Suprapubic skin (tissue), 4 donors: ENCODE data around the gene TMTC1. TPM values are rescaled to one million over a fixed set of nuclear protein-coding genes. Genes with fewer than 3 reads are reported as not detected.
A peak's percentile ranks its signal among the peaks of the same experiment; 100 is the strongest.

Experiments used
- DNase-seq, 2 donors: peaks; one replicate each; pipeline ENCODE4 v3.0.0-alpha.2; 2019; ENCODE audit warnings: low spot score in 2 of 2
- H3K27ac ChIP-seq: fragments of 200-600 bp; sonication (generic); one replicate; pipeline ENCODE4 v1.5.1; 2019
- H3K27me3 ChIP-seq: fragments of 200-600 bp; sonication (generic); one replicate; pipeline ENCODE4 v1.5.1; 2019
- H3K36me3 ChIP-seq: fragments of 200-600 bp; sonication (generic); one replicate; pipeline ENCODE4 v1.5.1; 2019
- H3K4me1 ChIP-seq: fragments of 200-600 bp; sonication (generic); one replicate; pipeline ENCODE4 v1.5.1; 2019
- H3K4me3 ChIP-seq: fragments of 200-600 bp; sonication (generic); one replicate; pipeline ENCODE4 v1.5.1; 2019; ENCODE audit warnings: mild to moderate bottlenecking
- H3K9me3 ChIP-seq: fragments of 200-600 bp; sonication (generic); one replicate; pipeline ENCODE4 v1.5.1; 2019
- EP300 ChIP-seq: sonication (generic); formaldehyde crosslinking; IDR thresholded peaks from one replicate; pipeline ENCODE4 v1.6.1; 2017; ENCODE audit warnings: antibody characterized with exemption
- POLR2A ChIP-seq, 2 donors: fragments of 450-650 bp; IDR thresholded peaks; one replicate each; pipeline ENCODE4 v1.6.1; 2017; ENCODE audit warnings: antibody characterized with exemption in 2 of 2, mild to moderate bottlenecking in 2 of 2, moderate library complexity in 2 of 2
- POLR2AphosphoS5 ChIP-seq, 3 donors: sonication (generic); formaldehyde crosslinking; IDR thresholded peaks; one replicate each; pipeline ENCODE4 v1.6.1; 2017; ENCODE audit warnings: antibody characterized with exemption in 3 of 3
- WGBS: methylation state at CpG from one replicate; pipeline ENCODE4 v1.1.5; 2018; 5-methylcytosine and 5-hydroxymethylcytosine counted together
- total RNA-seq, 4 donors: library from RNA; depleted of rRNA; stranded (reverse); fragments of >200 nt; gene quantifications; one replicate each; pipeline ENCODE4 v1.1.0, GENCODE V29; 2016
- TF ChIP-seq, protein P1 (sequence below), 2 donors: fragments of 200-600 bp in 1 of 2; fragments of 450-650 bp in 1 of 2; sonication (generic) in 1 of 2; IDR thresholded peaks; one replicate each; pipeline ENCODE4 v1.5.1; 2016 to 2019; ENCODE audit warnings: antibody characterized with exemption in 2 of 2, mild to moderate bottlenecking in 1 of 2, moderate library complexity in 1 of 2

The TMTC1 gene
- total RNA-seq, 4 donors from 2014 or later, result 11.0 to 25.8 (median 19.5) TPM

DNA sequence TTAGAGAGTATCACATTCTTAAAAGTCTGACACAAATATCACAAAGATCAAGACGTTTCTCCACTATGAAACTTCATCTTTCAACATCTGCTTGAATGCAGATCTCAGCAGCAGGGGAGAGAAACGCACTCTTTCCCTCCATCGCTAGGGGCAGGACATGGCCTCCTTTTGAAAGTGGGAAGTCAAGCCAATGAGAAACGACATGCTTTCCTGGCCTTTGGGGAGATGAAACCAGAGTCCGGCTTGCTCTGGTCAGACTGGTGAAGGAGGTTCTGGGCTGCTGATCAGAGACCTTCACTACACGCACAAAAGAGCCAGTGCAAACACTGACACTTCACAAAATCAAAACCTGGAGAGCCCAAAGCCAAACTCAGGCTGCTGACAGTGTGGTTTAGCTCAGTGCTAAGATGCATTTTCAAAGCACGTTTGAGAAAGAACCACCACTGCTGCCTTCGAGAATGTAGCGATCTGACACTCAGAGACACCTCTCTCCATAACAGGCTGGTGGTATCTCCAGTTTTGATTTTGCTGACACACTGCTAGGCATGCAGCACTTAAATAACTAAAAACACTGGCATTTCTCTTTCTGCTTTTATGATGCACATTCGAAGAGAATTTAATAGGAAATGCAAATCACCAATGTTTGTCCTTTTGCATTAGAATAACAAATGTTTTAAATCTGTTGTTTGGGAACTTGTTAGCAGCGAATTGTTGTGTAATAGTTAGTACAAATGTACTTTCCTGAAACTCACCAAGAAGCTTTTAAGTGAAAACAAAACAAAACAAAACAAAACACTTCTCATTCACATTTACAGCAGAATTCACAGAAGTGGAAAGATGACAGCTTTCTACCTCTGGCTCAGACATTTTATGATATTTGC is 192.4 kb downstream of the TMTC1 start:
- no peak overlapping the region for H3K4me3 ChIP-seq
- H3K4me1 ChIP-seq, result no peaks in the 10 kb centered on the region
- no peaks in the 10 kb centered on the region for H3K27me3 ChIP-seq
- no peak for TF ChIP-seq EP300
- TF ChIP-seq, protein P1, sequence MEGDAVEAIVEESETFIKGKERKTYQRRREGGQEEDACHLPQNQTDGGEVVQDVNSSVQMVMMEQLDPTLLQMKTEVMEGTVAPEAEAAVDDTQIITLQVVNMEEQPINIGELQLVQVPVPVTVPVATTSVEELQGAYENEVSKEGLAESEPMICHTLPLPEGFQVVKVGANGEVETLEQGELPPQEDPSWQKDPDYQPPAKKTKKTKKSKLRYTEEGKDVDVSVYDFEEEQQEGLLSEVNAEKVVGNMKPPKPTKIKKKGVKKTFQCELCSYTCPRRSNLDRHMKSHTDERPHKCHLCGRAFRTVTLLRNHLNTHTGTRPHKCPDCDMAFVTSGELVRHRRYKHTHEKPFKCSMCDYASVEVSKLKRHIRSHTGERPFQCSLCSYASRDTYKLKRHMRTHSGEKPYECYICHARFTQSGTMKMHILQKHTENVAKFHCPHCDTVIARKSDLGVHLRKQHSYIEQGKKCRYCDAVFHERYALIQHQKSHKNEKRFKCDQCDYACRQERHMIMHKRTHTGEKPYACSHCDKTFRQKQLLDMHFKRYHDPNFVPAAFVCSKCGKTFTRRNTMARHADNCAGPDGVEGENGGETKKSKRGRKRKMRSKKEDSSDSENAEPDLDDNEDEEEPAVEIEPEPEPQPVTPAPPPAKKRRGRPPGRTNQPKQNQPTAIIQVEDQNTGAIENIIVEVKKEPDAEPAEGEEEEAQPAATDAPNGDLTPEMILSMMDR (IDR thresholded peaks at IDR 0.05), result peak in 1 of 2 donors; percentile 14
- WGBS, result 56% methylated on average over 11 of the region's 11 CpGs
- H3K9me3 ChIP-seq, result no peaks in the 10 kb centered on the region
- no peak for DNase-seq
- H3K36me3 ChIP-seq, result no peaks in the 10 kb centered on the region
- no peak overlapping the region for H3K27ac ChIP-seq

DNA sequence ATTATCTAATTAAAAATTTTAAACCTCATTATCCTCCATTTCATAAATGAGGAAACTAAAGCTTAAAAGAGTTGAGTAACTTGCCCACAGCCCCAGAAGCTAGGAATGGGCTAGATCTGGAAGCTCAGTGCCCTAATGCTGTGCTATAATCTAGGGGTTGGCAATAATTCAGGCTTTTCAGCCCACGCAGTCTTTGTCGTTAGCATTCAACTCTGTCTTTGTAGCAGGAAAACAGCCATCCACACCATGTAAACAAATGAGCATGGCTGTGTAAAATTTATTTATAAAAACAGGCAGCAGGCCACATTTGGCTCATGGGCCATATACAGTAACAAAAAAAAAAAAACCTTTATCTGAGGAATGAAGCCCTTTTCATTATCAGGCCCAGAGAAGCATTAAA is 193.9 kb downstream of the TMTC1 start:
- 64% methylated on average over 2 of the region's 2 CpGs for WGBS
- Histone ChIP-seq H3K27ac (no peak overlapping the region), H3K36me3 (no peaks in the 10 kb centered on the region), H3K27me3 (no peaks in the 10 kb centered on the region), H3K4me3 (no peak overlapping the region), H3K9me3 (no peaks in the 10 kb centered on the region), H3K4me1 (no peaks in the 10 kb centered on the region)
- TF ChIP-seq POLR2A (IDR thresholded peaks at IDR 0.05) (no peak), EP300 (no peak)
- no peak for DNase-seq

DNA sequence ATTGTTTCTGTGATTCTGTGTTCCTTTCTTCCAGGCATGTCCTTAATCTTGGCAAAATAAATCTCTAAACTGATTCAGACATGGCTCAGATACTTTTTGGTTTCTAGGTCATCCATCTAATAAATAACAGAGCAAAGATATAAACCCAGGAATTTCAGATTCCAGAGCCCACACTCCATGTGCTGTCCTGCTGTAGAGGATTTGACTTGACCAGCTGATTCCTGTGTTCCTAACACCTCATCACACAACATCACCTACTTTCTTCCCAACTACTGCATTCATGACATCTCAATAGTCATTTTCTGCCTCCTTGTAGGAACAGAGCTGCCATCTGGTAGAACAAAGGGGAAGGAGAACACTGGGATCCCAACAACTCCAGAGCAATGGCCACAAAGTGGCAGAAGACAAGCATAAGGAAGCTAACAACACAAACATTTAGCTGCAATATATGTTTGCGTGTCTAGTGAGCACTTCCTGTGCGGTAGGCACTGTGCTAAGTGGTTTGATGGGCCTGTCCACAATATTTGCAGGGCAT is 194.4 kb downstream of the TMTC1 start:
- H3K27ac ChIP-seq, result no peak overlapping the region
- no peaks in the 10 kb centered on the region for H3K9me3 ChIP-seq
- H3K4me1 ChIP-seq, result no peaks in the 10 kb centered on the region
- no peak for DNase-seq
- no peaks in the 10 kb centered on the region for H3K27me3 ChIP-seq
- WGBS, result 100% methylated on average over 2 of the region's 2 CpGs
- TF ChIP-seq POLR2AphosphoS5 (IDR thresholded peaks at IDR 0.05) (no peak), POLR2A (IDR thresholded peaks at IDR 0.05) (no peak), EP300 (no peak)
- TF ChIP-seq, protein P1 (IDR thresholded peaks at IDR 0.05), result no peak
- no peak overlapping the region for H3K4me3 ChIP-seq
- no peaks in the 10 kb centered on the region for H3K36me3 ChIP-seq

DNA sequence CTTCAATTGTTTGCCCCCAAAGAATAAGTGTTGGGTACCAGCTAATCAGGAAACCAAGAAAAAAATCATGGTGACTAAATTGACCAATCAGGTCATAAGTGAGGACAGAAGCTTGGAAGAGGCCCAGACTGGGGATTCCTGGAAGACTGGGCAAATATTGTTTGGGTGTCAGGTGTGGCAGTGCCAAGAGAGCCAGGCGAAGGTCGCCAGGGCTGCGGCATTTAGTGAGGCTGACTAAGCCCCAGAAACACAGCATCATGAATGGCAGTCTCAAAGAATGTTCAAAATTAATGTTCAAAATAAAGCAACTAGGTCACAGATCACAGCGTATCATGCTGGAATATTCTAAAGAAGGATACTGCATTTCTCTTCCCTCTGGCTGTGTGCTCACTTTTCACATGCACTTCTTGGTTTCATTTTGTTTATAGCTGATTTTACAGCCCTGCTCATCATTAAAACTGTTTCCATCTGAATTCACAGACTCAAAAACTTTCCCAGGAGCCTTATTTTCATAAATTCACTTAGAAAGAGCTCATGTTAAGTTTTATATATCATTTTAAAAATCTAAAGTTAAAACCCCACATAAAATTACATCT is 201.0 kb downstream of the TMTC1 start:
- WGBS, result 58% methylated on average over 4 of the region's 4 CpGs
- no peak for DNase-seq
- Histone ChIP-seq H3K9me3 (no peaks in the 10 kb centered on the region), H3K4me3 (no peak overlapping the region), H3K27me3 (no peaks in the 10 kb centered on the region), H3K27ac (no peak overlapping the region), H3K4me1 (peaks cover 11% of the 10 kb centered on the region), H3K36me3 (no peaks in the 10 kb centered on the region)
- TF ChIP-seq POLR2AphosphoS5 (IDR thresholded peaks at IDR 0.05) (no peak), POLR2A (IDR thresholded peaks at IDR 0.05) (no peak), EP300 (no peak)
- TF ChIP-seq, protein P1 (IDR thresholded peaks at IDR 0.05), result no peak

DNA sequence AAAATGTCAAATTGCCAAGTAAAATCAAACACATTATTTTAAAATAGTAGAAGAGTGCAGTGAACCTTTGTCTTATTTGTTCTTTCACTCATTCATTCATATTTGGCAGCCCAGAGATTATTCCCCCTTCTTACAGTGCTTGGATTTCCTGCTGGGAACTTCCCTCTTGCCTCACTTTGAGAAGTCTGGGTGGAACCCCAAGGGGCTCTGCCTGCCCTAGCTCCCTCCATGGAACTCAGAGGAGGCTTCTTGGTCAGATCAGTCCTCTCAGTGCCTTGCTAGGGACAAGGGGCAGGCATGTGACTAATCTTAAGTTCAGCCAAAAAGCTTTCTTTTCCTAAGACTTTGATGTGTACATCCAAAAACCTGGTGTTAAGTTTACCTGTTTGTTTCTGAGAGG is 201.6 kb downstream of the TMTC1 start:
- TF ChIP-seq POLR2A (IDR thresholded peaks at IDR 0.05) (no peak), EP300 (no peak), POLR2AphosphoS5 (IDR thresholded peaks at IDR 0.05) (no peak)
- TF ChIP-seq, protein P1 (IDR thresholded peaks at IDR 0.05), result no peak
- no peak for DNase-seq
- peak overlapping the region; percentile 17 for H3K27ac ChIP-seq
- H3K27me3 ChIP-seq, result no peaks in the 10 kb centered on the region
- H3K4me1 ChIP-seq, result peaks cover 11% of the 10 kb centered on the region
- H3K36me3 ChIP-seq, result no peaks in the 10 kb centered on the region
- no peaks in the 10 kb centered on the region for H3K9me3 ChIP-seq
- no peak overlapping the region for H3K4me3 ChIP-seq
